GM19035 (cell line): ENCODE measurements around the gene KIAA0232.
"Not testable (repeated sequence)": the region's sequence is repeated elsewhere in the genome, so short reads cannot be mapped to it uniquely, and the experiment has no call there.

Source experiments
- ATAC-seq: cut with Tn5 transposase; IDR thresholded peaks from one replicate; pipeline ENCODE4 v1.9.1; 2021; ENCODE audit not compliant: unreplicated experiment

KIAA0232 gene

DNA sequence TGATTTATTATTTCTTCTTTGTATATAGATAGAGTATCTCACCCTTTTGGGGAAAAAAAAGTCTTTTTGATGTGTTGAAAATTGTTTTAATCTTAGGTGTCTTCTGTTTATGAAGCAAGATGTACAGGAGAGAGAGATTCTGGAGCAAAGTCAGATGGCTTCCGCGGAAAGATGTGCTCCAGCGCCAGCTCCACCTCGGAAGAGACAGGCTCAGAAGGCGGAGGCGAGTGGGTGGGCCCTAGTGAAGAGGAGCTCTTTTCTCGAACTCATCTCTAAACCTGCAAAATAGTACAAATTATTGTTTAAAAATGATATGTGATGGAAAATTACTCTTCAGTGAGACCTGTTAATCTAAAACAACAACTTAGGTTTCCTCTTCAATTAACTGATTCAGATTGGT, 98.2 kb downstream of the KIAA0232 start:
- no peak for ATAC-seq

DNA sequence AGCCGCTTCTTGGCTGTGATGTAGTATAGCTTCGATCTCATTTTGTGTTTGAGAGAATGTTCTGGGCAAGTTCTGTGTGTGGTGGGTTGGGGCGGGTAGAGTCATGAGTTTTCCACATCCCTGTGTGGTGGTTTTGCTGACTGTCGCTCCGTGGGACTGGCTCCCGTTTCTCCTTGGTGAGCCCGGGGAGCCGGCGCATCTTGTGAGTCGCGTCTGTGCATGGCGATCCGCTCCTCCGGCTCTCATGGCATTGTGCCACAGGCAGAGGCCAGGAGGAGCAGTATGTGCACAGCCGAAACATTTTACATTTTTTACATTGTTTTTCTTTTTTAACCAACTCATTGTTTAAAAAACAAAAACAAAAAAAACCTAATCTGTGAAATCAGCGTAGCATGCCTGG, 99.4 kb downstream of the KIAA0232 start:
- no peak for ATAC-seq

GRCh38 chr4:6884341-6884870, 101.9 kb downstream of the KIAA0232 start:
- ATAC-seq = no peak

DNA sequence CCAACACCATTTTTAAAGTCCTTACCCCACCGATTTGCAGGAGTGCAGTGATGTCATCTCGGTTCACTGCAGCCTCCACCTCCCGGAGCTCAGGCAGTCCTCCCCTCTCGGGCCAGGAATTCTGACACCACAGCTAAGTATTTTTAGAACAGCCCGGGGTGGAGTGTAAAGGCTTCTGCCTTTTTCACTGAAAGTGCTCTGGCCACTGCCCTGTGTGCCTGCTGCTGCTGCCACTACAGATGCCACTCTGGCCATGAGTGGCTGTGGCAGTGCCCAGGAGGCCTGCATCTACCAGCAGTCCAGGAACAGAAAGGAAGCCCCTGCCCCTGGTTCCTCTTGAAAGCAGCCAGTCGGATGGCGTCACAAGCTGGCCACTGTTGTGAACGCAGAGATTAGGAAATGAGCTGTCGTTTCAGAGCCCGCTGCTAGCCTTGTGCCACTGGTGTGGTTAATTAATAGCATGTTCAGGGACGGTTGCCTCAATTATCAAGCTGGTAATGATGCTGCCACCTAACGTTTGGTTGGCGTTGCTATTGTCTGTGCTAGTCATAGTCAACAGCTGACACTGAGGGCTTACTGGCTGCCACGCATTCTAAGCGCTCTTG, 103.5 kb downstream of the KIAA0232 start:
- no peak for ATAC-seq

DNA sequence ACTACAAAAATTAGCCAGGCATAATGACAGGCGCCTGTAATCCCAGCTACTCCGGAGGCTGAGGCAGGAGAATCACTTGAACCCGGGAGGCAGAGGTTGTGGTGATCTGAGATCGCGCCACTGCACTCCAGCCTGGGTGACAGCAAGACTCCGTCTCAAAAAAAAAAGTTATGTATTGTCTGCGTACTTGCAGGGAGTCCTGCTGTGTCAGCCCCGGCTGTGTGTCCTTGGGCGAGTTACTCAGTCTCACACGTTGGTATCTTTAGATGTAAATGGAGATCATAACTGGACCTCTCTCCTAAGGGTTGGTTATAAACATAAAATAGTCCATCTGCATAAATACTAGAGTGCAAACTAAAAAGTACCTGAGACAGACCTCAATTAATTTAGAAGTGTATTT, 104.4 kb downstream of the KIAA0232 start:
- no peak for ATAC-seq

DNA sequence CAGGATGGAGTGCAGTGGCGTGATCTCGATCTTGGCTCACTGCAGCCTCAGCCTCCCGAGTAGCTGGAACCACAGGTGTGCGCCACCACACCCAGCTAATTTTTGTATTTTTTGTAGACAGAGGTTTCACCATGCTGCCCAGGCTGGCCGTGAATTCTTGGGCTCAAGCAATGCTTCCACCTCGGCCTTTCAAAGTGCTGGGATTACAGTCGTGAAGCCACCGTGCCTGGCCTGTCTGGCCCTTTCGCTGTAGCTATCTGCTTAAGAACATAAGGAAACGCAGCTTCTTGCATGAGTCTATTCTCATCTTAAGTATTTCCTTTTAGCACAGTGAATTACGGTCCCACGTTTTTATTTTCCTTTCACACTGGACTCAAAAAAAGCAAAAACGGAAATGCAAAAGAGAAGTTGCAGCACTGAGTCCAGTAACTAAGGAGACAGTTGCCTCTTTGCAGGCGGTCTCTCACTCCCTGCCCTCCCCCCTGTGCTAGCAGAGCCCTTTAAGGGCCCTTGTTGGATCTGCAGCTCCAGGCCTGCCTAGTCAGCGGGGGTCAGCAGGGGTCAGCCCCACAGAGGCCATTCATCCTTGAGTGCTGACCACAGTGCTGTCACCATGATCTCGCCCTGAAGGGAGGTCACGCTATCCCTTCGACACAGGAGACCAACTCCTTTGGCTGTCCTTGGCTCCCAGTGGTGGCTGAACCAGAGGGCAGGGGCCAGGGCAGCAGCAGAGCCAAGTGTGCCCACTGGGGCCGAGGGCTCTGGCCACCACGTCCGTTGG, 105.3 kb downstream of the KIAA0232 start:
- ATAC-seq = no peak

GRCh38 chr4:6888506-6889071, 106.1 kb downstream of the KIAA0232 start:
- no peak for ATAC-seq

DNA sequence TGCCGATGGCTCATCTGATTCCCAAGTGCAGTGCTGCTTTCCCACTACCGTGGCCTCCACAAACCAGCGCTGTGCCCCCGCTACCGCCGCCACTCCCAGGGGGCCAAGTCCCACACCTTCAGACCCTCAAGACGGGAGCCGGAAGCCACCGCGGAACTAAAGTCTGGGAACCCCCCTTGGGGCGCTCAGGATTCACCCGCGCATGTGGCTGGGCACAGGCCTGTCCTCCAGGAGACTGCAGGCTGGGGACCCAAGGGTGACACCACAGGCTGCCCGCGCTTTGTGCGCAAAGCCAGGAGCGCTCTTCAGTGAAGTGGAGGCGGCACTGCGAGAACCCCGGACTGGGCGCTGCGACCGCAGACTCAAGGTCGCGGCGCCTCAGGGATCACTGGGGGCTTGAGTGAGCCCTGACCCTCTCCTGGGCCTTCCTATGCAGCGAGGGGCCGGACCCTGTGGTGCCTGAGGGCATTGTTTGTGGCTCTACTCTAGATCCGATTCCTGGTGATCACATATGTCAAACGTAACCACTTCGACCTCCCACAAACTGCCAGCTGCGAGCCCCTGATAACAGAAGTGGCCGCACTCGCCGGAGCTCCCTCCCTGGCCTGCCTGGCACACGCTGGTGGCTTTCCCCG, 106.7 kb downstream of the KIAA0232 start:
- ATAC-seq = no peak

- no peak for ATAC-seq
Observed at GRCh38 chr4:6889736-6890324, 107.3 kb downstream of the KIAA0232 start.

DNA sequence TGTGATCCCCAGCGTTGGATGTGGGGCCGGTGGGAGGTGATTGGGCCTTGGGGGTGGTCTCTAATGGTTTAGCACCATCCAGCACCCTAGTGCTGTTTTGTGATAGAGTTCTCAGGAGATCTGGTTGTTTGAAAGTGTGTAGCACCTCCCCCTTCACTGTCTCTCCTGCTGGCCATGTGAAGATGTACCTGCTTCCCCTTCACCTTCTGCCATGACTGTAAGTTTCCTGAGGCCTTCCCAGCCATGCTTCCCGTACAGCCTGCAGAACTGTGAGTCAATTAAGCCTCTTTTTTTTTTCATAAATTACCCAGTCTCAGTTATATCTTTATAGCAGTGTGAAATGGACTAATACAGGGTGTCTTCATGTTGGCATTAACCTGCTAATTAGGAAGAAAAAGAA, 107.8 kb downstream of the KIAA0232 start:
- ATAC-seq = no peak

DNA sequence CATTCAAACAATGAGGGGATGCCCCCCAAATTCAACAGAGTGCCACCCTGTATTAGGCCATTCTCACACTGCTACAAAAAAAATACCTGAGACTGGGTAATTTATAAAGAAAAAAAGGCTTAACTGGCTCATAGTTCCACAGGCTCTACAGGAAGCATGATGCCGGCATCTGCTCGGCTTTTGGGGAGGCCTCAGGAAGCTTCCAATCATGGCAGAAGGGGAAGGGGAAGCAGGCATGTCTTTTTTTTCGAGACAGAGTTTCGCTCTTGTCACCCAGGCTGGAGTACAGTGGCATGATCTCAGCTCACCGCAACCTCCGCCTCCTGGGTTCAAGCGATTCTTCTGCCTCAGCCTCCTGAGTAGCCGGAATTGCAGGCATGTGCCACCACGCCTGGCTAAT, 108.4 kb downstream of the KIAA0232 start:
- not testable (repeated sequence) for ATAC-seq

- ATAC-seq = no peak
Observed at GRCh38 chr4:6891436-6892170, 109.1 kb downstream of the KIAA0232 start.

DNA sequence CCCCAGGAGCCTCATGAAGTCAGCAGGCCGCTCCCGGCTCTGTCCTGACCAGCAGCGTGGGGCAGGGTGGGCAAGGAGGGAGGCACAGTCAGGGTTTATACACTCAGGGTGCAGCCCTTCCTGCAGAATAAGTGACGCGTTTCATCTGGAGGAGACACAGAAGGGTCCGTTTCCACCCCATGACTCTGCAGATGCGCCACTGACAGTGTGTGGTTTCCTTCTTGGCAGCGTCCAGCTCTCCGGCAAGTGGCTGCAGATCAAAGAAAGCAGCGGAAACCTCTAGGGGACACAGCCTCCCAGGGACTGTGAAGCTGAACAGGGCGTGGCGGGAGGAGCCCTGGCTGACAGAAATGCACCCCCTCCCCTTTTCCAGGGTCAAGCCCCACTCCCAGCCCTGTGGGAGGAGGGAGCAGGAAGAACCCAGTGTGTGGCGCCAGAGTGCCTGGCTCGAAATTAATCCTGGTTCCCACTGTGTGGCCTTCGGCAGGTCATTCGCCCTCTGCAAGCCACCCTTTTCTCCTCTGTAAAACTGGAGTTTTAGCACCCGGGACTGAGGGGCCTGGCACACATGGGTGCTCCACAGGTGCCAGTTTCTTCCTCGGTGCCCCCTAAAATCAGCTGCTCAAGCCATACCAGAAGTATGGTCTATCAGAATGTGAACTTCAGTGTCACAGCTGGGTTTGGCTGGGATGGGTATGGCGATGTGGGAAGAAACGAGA, 109.8 kb downstream of the KIAA0232 start:
- ATAC-seq = no peak

DNA sequence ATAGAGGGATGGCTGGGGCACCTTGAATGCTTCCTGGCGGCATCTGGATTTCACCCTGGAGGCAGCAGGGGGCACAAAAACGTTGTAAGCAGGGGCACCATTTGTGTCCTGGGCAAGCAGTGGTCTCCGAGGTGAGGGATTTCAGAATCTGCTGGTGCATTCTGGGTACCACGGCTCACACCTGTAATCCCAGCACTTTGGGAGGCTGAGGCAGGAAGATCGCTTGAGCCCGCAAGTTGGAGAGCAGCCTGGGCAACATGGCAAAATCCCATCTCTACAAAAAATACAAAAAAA, 110.3 kb downstream of the KIAA0232 start:
- ATAC-seq = no peak

GRCh38 chr4:6893449-6894085, 111.0 kb downstream of the KIAA0232 start:
- ATAC-seq = no peak

- ATAC-seq = no peak
Observed at GRCh38 chr4:6894086-6894478, 111.6 kb downstream of the KIAA0232 start.

GRCh38 chr4:6894528-6895498, 112.3 kb downstream of the KIAA0232 start:
- ATAC-seq = no peak

DNA sequence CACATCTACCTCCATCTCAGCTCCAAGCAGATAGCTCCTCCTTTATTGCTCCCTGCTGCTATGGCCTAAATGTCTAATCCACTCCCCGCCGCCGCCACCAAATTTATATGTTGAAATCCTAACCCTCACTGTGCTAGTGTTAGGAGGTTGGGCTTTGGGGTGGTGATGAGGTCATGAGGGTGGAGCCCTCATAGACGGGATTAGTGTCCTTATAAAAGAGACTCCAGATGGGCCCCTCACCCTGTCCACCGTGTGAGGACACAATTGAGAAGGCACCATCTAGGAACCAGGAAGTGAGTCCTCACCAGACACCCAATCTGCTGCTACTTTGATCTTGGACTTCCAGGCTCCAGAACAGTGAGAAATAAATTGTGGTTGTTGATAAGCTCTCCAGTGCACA, 113.5 kb downstream of the KIAA0232 start:
- ATAC-seq = no peak

- ATAC-seq = no peak
Observed at GRCh38 chr4:6898763-6899162, 116.2 kb downstream of the KIAA0232 start.
